Retinal pigment epithelial cell (primary cell): ENCODE measurements around the gene MUSK.
A peak's percentile ranks its signal among the peaks of the same experiment; 100 is the strongest.

Experiments
- DNase-seq: peaks from one replicate; pipeline ENCODE4 v3.0.0-alpha.2; 2010; ENCODE audit warnings: low read depth
- H3K4me3 ChIP-seq: 2 replicates; pipeline ENCODE4 v1.5.1; 2011; ENCODE audit warnings: mild to moderate bottlenecking, low read length, control low read depth, moderate library complexity
- TF ChIP-seq, protein P1 (sequence below): conservative IDR thresholded peaks from 2 replicates; pipeline ENCODE4 v1.5.1; 2011; ENCODE audit warnings: low read depth, low read length, control low read depth, inconsistent platforms

MUSK gene

GRCh38 chr9:110714314-110714713 is 45.7 kb downstream of the MUSK start:
- DNase-seq = no peak
- TF ChIP-seq, protein P1, sequence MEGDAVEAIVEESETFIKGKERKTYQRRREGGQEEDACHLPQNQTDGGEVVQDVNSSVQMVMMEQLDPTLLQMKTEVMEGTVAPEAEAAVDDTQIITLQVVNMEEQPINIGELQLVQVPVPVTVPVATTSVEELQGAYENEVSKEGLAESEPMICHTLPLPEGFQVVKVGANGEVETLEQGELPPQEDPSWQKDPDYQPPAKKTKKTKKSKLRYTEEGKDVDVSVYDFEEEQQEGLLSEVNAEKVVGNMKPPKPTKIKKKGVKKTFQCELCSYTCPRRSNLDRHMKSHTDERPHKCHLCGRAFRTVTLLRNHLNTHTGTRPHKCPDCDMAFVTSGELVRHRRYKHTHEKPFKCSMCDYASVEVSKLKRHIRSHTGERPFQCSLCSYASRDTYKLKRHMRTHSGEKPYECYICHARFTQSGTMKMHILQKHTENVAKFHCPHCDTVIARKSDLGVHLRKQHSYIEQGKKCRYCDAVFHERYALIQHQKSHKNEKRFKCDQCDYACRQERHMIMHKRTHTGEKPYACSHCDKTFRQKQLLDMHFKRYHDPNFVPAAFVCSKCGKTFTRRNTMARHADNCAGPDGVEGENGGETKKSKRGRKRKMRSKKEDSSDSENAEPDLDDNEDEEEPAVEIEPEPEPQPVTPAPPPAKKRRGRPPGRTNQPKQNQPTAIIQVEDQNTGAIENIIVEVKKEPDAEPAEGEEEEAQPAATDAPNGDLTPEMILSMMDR = no peak
- no peak overlapping the region for H3K4me3 ChIP-seq

DNA sequence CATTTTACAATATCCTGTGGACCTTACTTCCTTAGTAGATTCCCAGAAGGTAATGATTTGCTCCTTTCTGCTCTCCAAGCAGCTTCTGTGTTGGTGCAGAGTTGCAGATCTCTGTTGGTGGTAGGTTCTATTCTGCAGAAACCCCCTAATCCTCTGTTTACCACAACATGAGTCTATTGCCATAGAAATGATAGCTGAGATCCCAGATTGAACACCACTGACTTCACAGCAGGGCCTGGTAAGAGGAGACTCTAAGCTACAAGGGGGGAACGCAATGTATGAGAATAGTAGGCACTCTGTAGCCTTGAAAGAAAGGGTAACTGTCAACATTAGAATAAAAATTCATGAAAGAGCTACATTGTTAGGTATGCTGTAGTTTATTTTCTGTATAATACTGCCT is 59.5 kb downstream of the MUSK start:
- TF ChIP-seq, protein P1 = no peak
- DNase-seq = no peak
- no peak overlapping the region for H3K4me3 ChIP-seq

- TF ChIP-seq, protein P1 = no peak
- no peak overlapping the region for H3K4me3 ChIP-seq
- no peak for DNase-seq
These were observed 61.0 kb downstream of the MUSK start for GRCh38 chr9:110729641-110730040.

GRCh38 chr9:110731437-110732028 is 62.9 kb downstream of the MUSK start:
- no peak for DNase-seq
- TF ChIP-seq, protein P1 = no peak
- H3K4me3 ChIP-seq = no peak overlapping the region

DNA sequence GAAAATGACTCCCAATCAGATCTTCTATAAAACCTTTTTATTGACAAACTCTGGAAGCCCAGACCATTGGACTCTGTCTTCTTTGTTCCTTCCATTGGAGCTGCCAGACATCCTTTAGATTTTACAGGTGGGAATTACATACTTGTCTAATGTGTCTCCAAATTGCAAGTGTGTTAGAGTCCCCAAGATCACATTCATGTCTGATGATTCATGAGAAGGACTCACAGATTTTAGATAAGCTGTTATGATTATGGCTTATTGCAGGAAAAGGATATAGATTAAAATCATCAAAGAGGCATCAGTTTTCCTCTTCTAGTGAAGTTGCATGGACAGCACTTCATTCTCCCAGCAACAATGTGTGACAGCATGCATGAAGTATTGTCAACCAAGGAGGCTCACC is 70.4 kb downstream of the MUSK start:
- no peak for DNase-seq
- H3K4me3 ChIP-seq = no peak overlapping the region
- TF ChIP-seq, protein P1 = no peak

DNA sequence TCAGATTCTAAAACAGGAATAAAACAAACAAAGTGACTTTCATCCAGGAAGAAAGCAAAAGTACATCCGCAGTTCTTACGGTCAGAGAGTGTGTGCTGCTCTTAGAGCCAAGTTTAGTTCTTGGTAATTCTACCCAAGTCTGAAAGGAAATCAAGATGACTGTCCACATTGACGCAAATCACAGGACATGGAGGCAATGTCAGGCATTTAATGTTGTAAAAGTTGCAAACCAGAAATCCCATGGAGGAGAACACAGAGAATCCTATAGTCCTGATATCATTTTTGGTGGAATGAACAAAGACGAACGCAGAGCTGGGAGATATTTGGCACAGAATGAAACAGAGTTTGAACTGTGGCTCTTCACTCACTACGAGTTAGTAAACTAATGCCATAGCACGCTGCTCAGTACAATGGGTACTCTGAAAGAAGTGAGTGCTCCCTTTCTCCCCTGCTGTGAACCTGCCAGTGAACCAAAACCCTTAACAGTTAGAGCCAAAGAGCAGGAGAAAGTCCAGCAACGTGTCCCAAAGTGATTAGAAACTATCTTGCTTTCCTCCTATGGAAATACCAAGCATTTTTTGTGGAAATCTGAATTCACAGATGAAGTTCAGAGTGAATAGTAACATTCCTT is 74.3 kb downstream of the MUSK start:
- TF ChIP-seq, protein P1 = no peak
- no peak overlapping the region for H3K4me3 ChIP-seq
- DNase-seq = no peak

- H3K4me3 ChIP-seq = no peak overlapping the region
- TF ChIP-seq, protein P1 = no peak
- DNase-seq = peak; percentile 90
These were observed 76.3 kb downstream of the MUSK start for GRCh38 chr9:110744715-110745384.
